Measurements from ENCODE around the gene DDRGK1. TPM values are rescaled to one million over a fixed set of nuclear protein-coding genes. Genes with fewer than 3 reads are reported as not detected.

DDRGK1 gene
- total RNA-seq, 4 donors from 2014 or later = 59.2 to 71.7 (median 66.4) TPM

DNA sequence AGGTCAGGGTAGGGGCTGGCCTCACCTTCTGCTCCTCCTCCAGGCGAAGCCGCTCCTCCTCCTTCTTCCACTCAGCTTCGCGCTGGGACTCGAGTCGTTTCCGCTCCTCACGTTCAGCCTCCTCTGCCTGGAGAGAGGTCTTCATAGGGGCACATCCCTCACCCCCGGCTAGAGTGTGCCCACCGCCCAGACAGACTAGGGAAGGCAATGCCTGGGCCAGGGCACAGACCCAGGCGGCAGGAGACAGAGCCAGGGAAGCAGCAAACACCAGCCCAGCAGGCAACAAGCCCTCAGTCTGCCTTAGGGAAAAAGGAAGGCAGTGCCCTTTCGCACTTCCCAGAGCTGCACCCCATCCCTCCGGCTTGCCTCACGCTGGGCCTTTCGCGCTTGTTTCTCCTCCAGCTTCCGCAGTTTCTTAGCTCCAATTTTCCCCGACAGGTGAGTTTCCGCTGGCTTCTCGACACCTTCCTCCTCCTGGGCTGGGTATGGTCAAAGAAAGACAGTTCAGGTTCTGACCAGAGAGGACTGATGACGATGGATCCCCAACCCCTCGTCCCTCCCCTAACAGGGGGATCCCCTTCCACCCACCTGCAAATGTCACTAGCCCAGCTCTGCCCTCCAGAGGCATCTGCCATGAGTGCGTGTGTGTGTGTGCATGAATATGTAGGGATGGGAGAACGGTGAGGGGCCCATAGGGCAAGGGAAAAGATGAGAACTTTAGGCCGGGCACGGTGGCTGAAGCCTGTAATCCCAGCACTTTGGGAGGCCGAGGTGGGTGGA is 4.3 kb downstream of the DDRGK1 start:
- Histone ChIP-seq H3K4me1 (peaks cover 10 to 21% (median 13%) of the 10 kb centered on the region in 3 donors), H3K27me3 (no peaks in the 10 kb centered on the region), H3K9me3 (no peaks in the 10 kb centered on the region), H3K4me3 (no peak overlapping the region), H3K27ac (no peak overlapping the region), H3K36me3 (peaks cover 20 to 77% (median 26%) of the 10 kb centered on the region in 3 donors)
- WGBS, 2 donors = 94% methylated on average over 13 to 20 of the region's 27 CpGs
- TF ChIP-seq POLR2A (IDR thresholded peaks at IDR 0.05) = no peak
- TF ChIP-seq, protein P1, sequence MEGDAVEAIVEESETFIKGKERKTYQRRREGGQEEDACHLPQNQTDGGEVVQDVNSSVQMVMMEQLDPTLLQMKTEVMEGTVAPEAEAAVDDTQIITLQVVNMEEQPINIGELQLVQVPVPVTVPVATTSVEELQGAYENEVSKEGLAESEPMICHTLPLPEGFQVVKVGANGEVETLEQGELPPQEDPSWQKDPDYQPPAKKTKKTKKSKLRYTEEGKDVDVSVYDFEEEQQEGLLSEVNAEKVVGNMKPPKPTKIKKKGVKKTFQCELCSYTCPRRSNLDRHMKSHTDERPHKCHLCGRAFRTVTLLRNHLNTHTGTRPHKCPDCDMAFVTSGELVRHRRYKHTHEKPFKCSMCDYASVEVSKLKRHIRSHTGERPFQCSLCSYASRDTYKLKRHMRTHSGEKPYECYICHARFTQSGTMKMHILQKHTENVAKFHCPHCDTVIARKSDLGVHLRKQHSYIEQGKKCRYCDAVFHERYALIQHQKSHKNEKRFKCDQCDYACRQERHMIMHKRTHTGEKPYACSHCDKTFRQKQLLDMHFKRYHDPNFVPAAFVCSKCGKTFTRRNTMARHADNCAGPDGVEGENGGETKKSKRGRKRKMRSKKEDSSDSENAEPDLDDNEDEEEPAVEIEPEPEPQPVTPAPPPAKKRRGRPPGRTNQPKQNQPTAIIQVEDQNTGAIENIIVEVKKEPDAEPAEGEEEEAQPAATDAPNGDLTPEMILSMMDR (IDR thresholded peaks at IDR 0.05) = no peak
- DNase-seq = no peak
- intact Hi-C loops (cut with DNase I) = no loop called here

DNA sequence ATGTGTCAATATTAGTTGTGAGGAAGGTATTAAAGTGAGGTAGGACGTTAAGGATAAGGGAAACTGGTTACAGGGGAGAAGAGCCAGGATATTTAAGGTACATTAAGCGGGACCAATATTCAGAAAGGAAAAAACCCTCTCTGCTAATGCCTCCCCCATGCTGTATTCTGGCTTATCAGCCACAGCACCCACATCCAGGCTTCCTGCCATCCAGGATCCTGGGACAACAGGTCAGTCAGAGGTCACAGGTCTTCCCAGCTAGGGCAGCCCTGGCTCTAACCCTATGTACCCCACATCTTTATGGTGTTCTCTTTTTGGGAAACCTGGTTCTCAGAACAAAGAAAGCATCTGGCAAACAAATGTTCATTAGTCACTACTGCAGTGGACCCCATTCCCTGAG is 5.3 kb downstream of the DDRGK1 start:
- no peak overlapping the region for H3K27ac ChIP-seq
- no peaks in the 10 kb centered on the region for H3K9me3 ChIP-seq
- intact Hi-C loops (cut with DNase I) = no loop called here
- H3K4me1 ChIP-seq = peaks cover 10 to 21% (median 13%) of the 10 kb centered on the region in 3 donors
- no peak for DNase-seq
- TF ChIP-seq POLR2A (IDR thresholded peaks at IDR 0.05) = no peak
- TF ChIP-seq, protein P1 (IDR thresholded peaks at IDR 0.05) = no peak
- H3K4me3 ChIP-seq = no peak overlapping the region
- H3K36me3 ChIP-seq = peaks cover 30 to 87% (median 35%) of the 10 kb centered on the region in 3 donors
- WGBS, 2 donors = 45 to 53% methylated on average over 2 of the region's 2 CpGs
- no peaks in the 10 kb centered on the region for H3K27me3 ChIP-seq

DNA sequence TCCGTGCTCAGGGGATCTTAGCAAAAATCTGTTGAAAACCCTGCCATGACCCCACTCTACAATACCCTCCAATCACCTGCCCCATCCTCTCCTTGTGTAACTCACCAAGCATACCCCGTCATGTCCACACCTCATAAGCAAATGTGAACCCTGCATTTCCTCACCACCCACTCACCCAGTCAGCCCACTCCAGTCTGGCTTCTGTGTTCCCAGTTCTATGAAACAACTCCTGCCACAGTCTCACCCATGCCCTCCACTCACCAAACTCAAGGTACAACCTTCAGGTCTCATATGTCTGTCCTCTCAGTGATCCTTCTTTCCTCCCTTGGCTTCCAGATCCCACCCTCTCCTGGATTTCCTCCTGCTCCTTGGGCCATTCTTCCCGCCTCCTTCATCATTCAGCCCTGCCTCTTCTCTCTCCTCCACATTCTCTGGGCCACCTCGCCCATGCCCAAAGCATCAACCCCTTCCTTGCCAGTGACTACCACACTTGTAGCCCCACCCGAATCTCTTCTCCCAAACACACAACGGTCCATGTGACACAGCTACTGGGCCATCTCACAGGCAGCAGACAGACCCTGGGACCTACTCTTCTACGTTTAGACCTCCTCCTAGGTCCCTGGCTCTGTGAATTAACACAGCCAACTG is 8.8 kb downstream of the DDRGK1 start:
- Histone ChIP-seq H3K9me3 (no peaks in the 10 kb centered on the region), H3K36me3 (peaks cover 44 to 100% (median 62%) of the 10 kb centered on the region in 3 donors), H3K27ac (no peak overlapping the region), H3K27me3 (no peaks in the 10 kb centered on the region), H3K4me1 (no peaks in the 10 kb centered on the region), H3K4me3 (no peak overlapping the region)
- no peak for DNase-seq
- intact Hi-C loops (cut with DNase I) = no loop called here
- 86% methylated on average over 7 of the region's 7 CpGs for WGBS, 2 donors
- TF ChIP-seq POLR2A (IDR thresholded peaks at IDR 0.05) = no peak
- TF ChIP-seq, protein P1 (IDR thresholded peaks at IDR 0.05) = no peak

DNA sequence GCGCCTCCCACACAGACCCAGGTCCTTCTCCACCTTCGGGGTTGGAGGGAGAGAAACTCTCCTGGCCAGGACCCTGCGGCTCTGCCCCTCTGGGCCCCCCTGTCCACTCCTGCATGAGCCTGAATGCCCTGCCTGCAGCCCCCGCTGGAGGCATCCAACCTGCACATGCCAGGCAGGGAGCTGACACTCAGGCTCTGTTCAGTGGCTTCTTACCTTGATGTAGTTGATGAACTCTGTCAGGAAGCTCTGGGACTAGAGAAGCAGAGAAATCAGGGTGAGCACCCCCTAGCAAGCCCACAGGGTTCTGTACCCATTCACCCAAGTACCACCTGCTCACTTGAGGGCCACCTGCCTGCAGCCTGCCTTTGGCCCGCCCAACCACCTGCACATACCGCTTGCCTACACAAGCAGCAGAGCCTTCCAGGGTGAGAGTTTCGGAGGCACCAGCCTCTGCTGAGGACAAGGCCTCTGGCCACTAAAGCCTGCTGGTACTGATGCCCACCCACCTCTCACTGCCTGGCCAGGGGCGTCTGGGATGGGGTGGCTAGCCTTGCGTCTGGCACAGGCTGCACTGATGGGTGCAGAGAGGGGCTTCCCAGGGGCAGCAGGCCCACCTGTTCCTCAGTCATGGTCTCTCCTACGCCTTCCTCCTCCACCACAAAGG is 9.7 kb downstream of the DDRGK1 start:
- DNase-seq = no peak
- Histone ChIP-seq H3K4me3 (no peak overlapping the region), H3K9me3 (no peaks in the 10 kb centered on the region), H3K36me3 (peaks cover 42 to 100% (median 60%) of the 10 kb centered on the region in 3 donors), H3K27ac (no peak overlapping the region), H3K27me3 (no peaks in the 10 kb centered on the region), H3K4me1 (no peaks in the 10 kb centered on the region)
- intact Hi-C loops (cut with DNase I) = no loop called here
- no peak for TF ChIP-seq POLR2A (IDR thresholded peaks at IDR 0.05)
- TF ChIP-seq, protein P1 (IDR thresholded peaks at IDR 0.05) = no peak
- 90 to 92% methylated on average over 4 to 6 of the region's 10 CpGs for WGBS, 2 donors

All from esophagus squamous epithelium (tissue), 5 donors.